Neural cell (in vitro differentiated cells): ENCODE results near the gene EP400. TPM values are rescaled to one million over a fixed set of nuclear protein-coding genes. Genes with fewer than 3 reads are reported as not detected.

ENCODE experiments used
- H2AFZ ChIP-seq: fragments of 200-600, 300-800 bp; sonication (generic), shearing (Covaris generic); 2 replicates; pipeline ENCODE4 v1.6.0; 2014; ENCODE audit warnings: low read depth, mild to moderate bottlenecking, antibody characterized with exemption, low read length, moderate library complexity
- H3F3A ChIP-seq: fragments of 200-600 bp; shearing (Covaris generic); 2 replicates; pipeline ENCODE4 v1.6.1; 2016; ENCODE audit warnings: mild to moderate bottlenecking, moderate library complexity, mixed read lengths, antibody characterized with exemption, low read length; ENCODE audit not compliant: insufficient read depth, poor library complexity, severe bottlenecking
- H3K27ac ChIP-seq: fragments of 200-600, 300-800 bp; sonication (generic), shearing (Covaris generic); 2 replicates; pipeline ENCODE4 v1.5.1; 2014; ENCODE audit warnings: mild to moderate bottlenecking, low read length, moderate library complexity
- H3K27me3 ChIP-seq: fragments of 300-800, 200-600 bp; sonication (generic), shearing (Covaris generic); 2 replicates; pipeline ENCODE4 v1.6.0; 2014; ENCODE audit warnings: mild to moderate bottlenecking, low read depth, low read length, moderate library complexity; ENCODE audit not compliant: insufficient read depth
- H3K36me3 ChIP-seq: fragments of 300-800, 200-600 bp; sonication (generic), shearing (Covaris generic); 2 replicates; pipeline ENCODE4 v1.5.1; 2014; ENCODE audit warnings: mild to moderate bottlenecking, antibody characterized with exemption, low read length, moderate library complexity; ENCODE audit not compliant: insufficient read depth
- H3K4me2 ChIP-seq: fragments of 300-800, 200-600 bp; sonication (generic), shearing (Covaris generic); 2 replicates; pipeline ENCODE4 v1.6.0; 2014; ENCODE audit warnings: mild to moderate bottlenecking, low read length
- H3K4me3 ChIP-seq: fragments of 300-800, 200-600 bp; sonication (generic), shearing (Covaris generic); 2 replicates; pipeline ENCODE4 v1.5.1; 2014; ENCODE audit warnings: mild to moderate bottlenecking, low read length, moderate library complexity
- H3K79me2 ChIP-seq: fragments of 200-600 bp; shearing (Covaris generic); replicated peaks from 2 replicates; pipeline ENCODE4 v1.6.0; 2014; ENCODE audit warnings: mild to moderate bottlenecking, low read length, moderate library complexity; ENCODE audit not compliant: insufficient read depth
- H3K9ac ChIP-seq: fragments of 300-800, 200-600 bp; sonication (generic), shearing (Covaris generic); 2 replicates; pipeline ENCODE4 v1.6.1; 2016; ENCODE audit warnings: mild to moderate bottlenecking, low read length, mixed read lengths
- H3K9me2 ChIP-seq: fragments of 200-600 bp; shearing (Covaris generic); 2 replicates; pipeline ENCODE4 v1.6.1; 2016; ENCODE audit warnings: mild to moderate bottlenecking, low read length, mixed read lengths; ENCODE audit not compliant: insufficient read depth
- H3K9me3 ChIP-seq: fragments of 200-600, 300-800 bp; sonication (generic), shearing (Covaris generic); 2 replicates; pipeline ENCODE4 v1.6.1; 2016; ENCODE audit warnings: mild to moderate bottlenecking, mixed run types, low read length, moderate library complexity, mixed read lengths
- H4K20me1 ChIP-seq: fragments of 200-600 bp; shearing (Covaris generic); 2 replicates; pipeline ENCODE4 v1.6.1; 2016; ENCODE audit warnings: mild to moderate bottlenecking, mixed run types; ENCODE audit not compliant: insufficient read depth
- EP300 ChIP-seq: fragments of 450-650 bp; conservative IDR thresholded peaks from 2 replicates; pipeline ENCODE4 v1.6.1; 2014; ENCODE audit warnings: antibody characterized with exemption, mild to moderate bottlenecking, moderate library complexity; ENCODE audit not compliant: poor library complexity, severe bottlenecking
- EZH2 ChIP-seq: fragments of 200-600, 300-800 bp; shearing (Covaris generic), sonication (generic); IDR thresholded peaks from 2 replicates; pipeline ENCODE4 v1.6.1; 2014; ENCODE audit warnings: antibody characterized with exemption, low read length, borderline replicate concordance, mild to moderate bottlenecking; ENCODE audit not compliant: insufficient read depth, poor library complexity, severe bottlenecking
- MXI1 ChIP-seq: fragments of 450-650 bp; conservative IDR thresholded peaks from 2 replicates; pipeline ENCODE4 v1.6.1; 2014; ENCODE audit warnings: antibody characterized with exemption, mild to moderate bottlenecking; ENCODE audit not compliant: poor library complexity, severe bottlenecking
- POLR2AphosphoS5 ChIP-seq: IDR thresholded peaks from 2 replicates; pipeline ENCODE4 v1.6.1; 2012
- RAD21 ChIP-seq: fragments of 450-650 bp; conservative IDR thresholded peaks from 2 replicates; pipeline ENCODE4 v1.6.1; 2014; ENCODE audit warnings: antibody characterized with exemption, mild to moderate bottlenecking, moderate library complexity
- SMC3 ChIP-seq: fragments of 450-650 bp; conservative IDR thresholded peaks from 2 replicates; pipeline ENCODE4 v1.6.1; 2014; ENCODE audit warnings: antibody characterized with exemption, mild to moderate bottlenecking, moderate library complexity; ENCODE audit not compliant: poor library complexity
- TAF1 ChIP-seq: IDR thresholded peaks from 2 replicates; pipeline ENCODE4 v1.6.1; 2012; ENCODE audit warnings: low read depth
- polyA plus RNA-seq: library from polyadenylated mRNA; depleted of rRNA; stranded (reverse); fragments of >200 nt; gene quantifications from 2 replicates; pipeline ENCODE4 v1.2.3, GENCODE V29; 2014
- TF ChIP-seq, protein P1 (sequence below): fragments of 450-650 bp; IDR thresholded peaks from 2 replicates; pipeline ENCODE4 v1.5.1; 2014; ENCODE audit warnings: antibody characterized with exemption, mild to moderate bottlenecking, moderate library complexity; ENCODE audit not compliant: poor library complexity, severe bottlenecking
- TF ChIP-seq, protein P2 (sequence below): IDR thresholded peaks from 2 replicates; pipeline ENCODE4 v1.6.1; 2012; ENCODE audit warnings: borderline replicate concordance

The EP400 gene
- polyA plus RNA-seq, 1 donor from 2014 or later, result 19.4 TPM

DNA sequence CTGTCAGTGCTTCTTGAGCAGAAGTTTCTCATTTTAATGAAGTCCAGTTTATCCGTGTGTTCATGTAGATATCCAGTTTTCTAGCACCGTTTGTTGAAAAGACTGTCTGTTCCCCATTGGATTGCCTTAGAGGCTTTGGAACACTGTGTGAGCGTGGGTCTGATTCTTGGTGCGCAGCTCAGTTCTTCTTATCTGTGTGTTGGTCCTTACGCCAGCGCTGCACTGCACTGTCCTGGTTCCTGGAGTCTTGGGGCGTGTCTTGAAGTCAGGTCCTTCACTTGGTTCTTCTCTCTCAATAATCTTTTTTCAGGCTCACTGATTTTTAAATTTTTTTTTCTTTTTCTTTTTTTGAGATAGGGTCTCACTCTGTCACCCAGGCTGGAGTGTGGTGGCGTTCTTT lies 25.5 kb downstream of the EP400 start:
- no peak for TF ChIP-seq EP300
- no peak for TF ChIP-seq MXI1
- TF ChIP-seq EZH2, result no peak
- TF ChIP-seq, protein P1, sequence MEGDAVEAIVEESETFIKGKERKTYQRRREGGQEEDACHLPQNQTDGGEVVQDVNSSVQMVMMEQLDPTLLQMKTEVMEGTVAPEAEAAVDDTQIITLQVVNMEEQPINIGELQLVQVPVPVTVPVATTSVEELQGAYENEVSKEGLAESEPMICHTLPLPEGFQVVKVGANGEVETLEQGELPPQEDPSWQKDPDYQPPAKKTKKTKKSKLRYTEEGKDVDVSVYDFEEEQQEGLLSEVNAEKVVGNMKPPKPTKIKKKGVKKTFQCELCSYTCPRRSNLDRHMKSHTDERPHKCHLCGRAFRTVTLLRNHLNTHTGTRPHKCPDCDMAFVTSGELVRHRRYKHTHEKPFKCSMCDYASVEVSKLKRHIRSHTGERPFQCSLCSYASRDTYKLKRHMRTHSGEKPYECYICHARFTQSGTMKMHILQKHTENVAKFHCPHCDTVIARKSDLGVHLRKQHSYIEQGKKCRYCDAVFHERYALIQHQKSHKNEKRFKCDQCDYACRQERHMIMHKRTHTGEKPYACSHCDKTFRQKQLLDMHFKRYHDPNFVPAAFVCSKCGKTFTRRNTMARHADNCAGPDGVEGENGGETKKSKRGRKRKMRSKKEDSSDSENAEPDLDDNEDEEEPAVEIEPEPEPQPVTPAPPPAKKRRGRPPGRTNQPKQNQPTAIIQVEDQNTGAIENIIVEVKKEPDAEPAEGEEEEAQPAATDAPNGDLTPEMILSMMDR, result no peak
- TF ChIP-seq TAF1, result no peak
- TF ChIP-seq POLR2AphosphoS5, result no peak
- TF ChIP-seq SMC3, result no peak
- no peak for TF ChIP-seq RAD21
- TF ChIP-seq, protein P2, sequence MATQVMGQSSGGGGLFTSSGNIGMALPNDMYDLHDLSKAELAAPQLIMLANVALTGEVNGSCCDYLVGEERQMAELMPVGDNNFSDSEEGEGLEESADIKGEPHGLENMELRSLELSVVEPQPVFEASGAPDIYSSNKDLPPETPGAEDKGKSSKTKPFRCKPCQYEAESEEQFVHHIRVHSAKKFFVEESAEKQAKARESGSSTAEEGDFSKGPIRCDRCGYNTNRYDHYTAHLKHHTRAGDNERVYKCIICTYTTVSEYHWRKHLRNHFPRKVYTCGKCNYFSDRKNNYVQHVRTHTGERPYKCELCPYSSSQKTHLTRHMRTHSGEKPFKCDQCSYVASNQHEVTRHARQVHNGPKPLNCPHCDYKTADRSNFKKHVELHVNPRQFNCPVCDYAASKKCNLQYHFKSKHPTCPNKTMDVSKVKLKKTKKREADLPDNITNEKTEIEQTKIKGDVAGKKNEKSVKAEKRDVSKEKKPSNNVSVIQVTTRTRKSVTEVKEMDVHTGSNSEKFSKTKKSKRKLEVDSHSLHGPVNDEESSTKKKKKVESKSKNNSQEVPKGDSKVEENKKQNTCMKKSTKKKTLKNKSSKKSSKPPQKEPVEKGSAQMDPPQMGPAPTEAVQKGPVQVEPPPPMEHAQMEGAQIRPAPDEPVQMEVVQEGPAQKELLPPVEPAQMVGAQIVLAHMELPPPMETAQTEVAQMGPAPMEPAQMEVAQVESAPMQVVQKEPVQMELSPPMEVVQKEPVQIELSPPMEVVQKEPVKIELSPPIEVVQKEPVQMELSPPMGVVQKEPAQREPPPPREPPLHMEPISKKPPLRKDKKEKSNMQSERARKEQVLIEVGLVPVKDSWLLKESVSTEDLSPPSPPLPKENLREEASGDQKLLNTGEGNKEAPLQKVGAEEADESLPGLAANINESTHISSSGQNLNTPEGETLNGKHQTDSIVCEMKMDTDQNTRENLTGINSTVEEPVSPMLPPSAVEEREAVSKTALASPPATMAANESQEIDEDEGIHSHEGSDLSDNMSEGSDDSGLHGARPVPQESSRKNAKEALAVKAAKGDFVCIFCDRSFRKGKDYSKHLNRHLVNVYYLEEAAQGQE, result no peak
- Histone ChIP-seq H3K9me2 (no peaks in the 10 kb centered on the region), H3K4me2 (no peak overlapping the region), H3K9me3 (no peaks in the 10 kb centered on the region), H3F3A (no peaks in the 10 kb centered on the region), H3K4me3 (no peak overlapping the region), H3K79me2 (peaks cover 34% of the 10 kb centered on the region), H3K27me3 (no peaks in the 10 kb centered on the region), H3K9ac (no peak overlapping the region), H3K36me3 (no peaks in the 10 kb centered on the region), H4K20me1 (no peaks in the 10 kb centered on the region), H2AFZ (no peak overlapping the region), H3K27ac (no peak overlapping the region)

DNA sequence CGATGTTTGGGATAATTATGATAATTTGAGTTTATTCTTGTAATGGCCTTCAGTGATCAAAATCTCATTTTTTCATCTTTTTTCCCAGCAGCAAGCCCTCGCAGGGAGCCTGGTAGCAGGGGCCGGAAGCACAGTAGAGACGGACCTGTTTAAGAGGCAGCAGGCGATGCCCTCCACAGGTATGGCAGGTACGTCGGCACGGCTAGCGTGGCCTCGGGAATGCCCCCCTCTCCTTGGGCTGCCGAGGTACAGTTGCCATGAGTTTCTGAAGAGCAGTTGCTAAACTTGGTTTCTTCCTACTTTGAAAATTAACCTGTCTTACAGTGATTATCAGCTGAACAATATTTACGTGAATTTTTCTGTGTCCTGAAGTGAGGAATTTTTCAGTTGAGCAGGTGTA lies 29.9 kb downstream of the EP400 start:
- no peaks in the 10 kb centered on the region for H3K27me3 ChIP-seq
- H3K4me2 ChIP-seq, result no peak overlapping the region
- no peak overlapping the region for H3K9ac ChIP-seq
- H3F3A ChIP-seq, result no peaks in the 10 kb centered on the region
- TF ChIP-seq POLR2AphosphoS5 (no peak), EZH2 (no peak), TAF1 (no peak), RAD21 (no peak), EP300 (no peak), SMC3 (no peak), MXI1 (no peak)
- TF ChIP-seq, protein P1, result no peak
- TF ChIP-seq, protein P2, result no peak
- no peak overlapping the region for H3K4me3 ChIP-seq
- H3K27ac ChIP-seq, result no peak overlapping the region
- peaks cover 18% of the 10 kb centered on the region for H3K79me2 ChIP-seq
- no peaks in the 10 kb centered on the region for H4K20me1 ChIP-seq
- no peaks in the 10 kb centered on the region for H3K9me2 ChIP-seq
- no peaks in the 10 kb centered on the region for H3K9me3 ChIP-seq
- H2AFZ ChIP-seq, result no peak overlapping the region
- no peaks in the 10 kb centered on the region for H3K36me3 ChIP-seq
